HEK293 (cell line): ENCODE results near the gene CFAP58.

Experiments
- CTCF ChIA-PET: fragments of 350-600 bp; formaldehyde crosslinking; extraction: SDS; loops from one replicate; lab custom pipeline; 2021; ENCODE audit warnings: antibody characterized with exemption; lab: Yijun Ruan, JAX
- POLR2A ChIA-PET: fragments of 300-600 bp; formaldehyde crosslinking; extraction: SDS; loops from one replicate; lab custom pipeline; 2020; ENCODE audit warnings: antibody characterized with exemption, inconsistent platforms; lab: Yijun Ruan, JAX
- H3K27ac ChIP-seq: fragments of 200-500 bp; sonication (Bioruptor generic); 2 replicates; pipeline ENCODE4 v1.5.1; 2014; ENCODE audit warnings: low read depth, low read length, control low read depth, inconsistent platforms; ENCODE audit errors: extremely low read depth
- H3K36me3 ChIP-seq, 2 experiments: fragments of 200-500 bp in 1 of 2; sonication (Bioruptor generic) in 1 of 2; 1 replicate in 1 of 2; 2 replicates in 1 of 2; pipeline ENCODE4 v1.5.1; 2014 to 2017; ENCODE audit warnings: inconsistent platforms in 2 of 2, low read length in 2 of 2; ENCODE audit not compliant: control insufficient read depth in 2 of 2, insufficient read depth in 1 of 2
- H3K4me1 ChIP-seq: fragments of 200-500 bp; sonication (Bioruptor generic); 2 replicates; pipeline ENCODE4 v1.5.1; 2014; ENCODE audit warnings: mild to moderate bottlenecking, low read length, inconsistent platforms; ENCODE audit not compliant: control insufficient read depth, insufficient read depth
- H3K4me3 ChIP-seq: 2 replicates; pipeline ENCODE4 v1.5.1; 2011; ENCODE audit warnings: low read depth, mild to moderate bottlenecking, control low read depth, low read length, moderate library complexity
- H3K9me3 ChIP-seq: fragments of 200-500 bp; sonication (Bioruptor generic); 2 replicates; pipeline ENCODE4 v1.5.1; 2014; ENCODE audit warnings: low read depth, low read length, inconsistent platforms; ENCODE audit not compliant: control insufficient read depth, insufficient read depth
- GLI4 ChIP-seq: fragments of 450-650 bp; formaldehyde crosslinking; IDR thresholded peaks from 2 replicates; pipeline ENCODE4 v1.5.1; 2016; ENCODE audit warnings: missing biosample characterization, missing genetic modification characterization
- KLF10 ChIP-seq: fragments of 450-650 bp; IDR thresholded peaks from 2 replicates; pipeline ENCODE4 v1.5.1; 2018; ENCODE audit warnings: missing biosample characterization, mild to moderate bottlenecking, missing genetic modification characterization
- PRDM1 ChIP-seq: fragments of 450-650 bp; formaldehyde crosslinking; IDR thresholded peaks from 2 replicates; pipeline ENCODE4; 2016; ENCODE audit warnings: missing biosample characterization, missing genetic modification characterization
- REPIN1 ChIP-seq: fragments of 450-650 bp; formaldehyde crosslinking; IDR thresholded peaks from 2 replicates; pipeline ENCODE4 v1.5.1; 2017; ENCODE audit warnings: missing biosample characterization, missing genetic modification characterization, low read depth
- SCRT1 ChIP-seq: fragments of 450-650 bp; formaldehyde crosslinking; IDR thresholded peaks from 2 replicates; pipeline ENCODE4 v1.5.1; 2016; ENCODE audit warnings: missing biosample characterization, missing genetic modification characterization, borderline replicate concordance
- SP7 ChIP-seq: fragments of 450-650 bp; formaldehyde crosslinking; IDR thresholded peaks from 2 replicates; pipeline ENCODE4 v1.5.1; 2016; ENCODE audit warnings: missing biosample characterization, missing genetic modification characterization
- WT1 ChIP-seq: fragments of 450-650 bp; formaldehyde crosslinking; IDR thresholded peaks from 2 replicates; pipeline ENCODE4 v1.5.1; 2016; ENCODE audit warnings: missing biosample characterization, missing genetic modification characterization
- YY2 ChIP-seq: fragments of 450-650 bp; formaldehyde crosslinking; IDR thresholded peaks from 2 replicates; pipeline ENCODE4 v1.5.1; 2016; ENCODE audit warnings: missing biosample characterization, missing genetic modification characterization
- ZBTB17 ChIP-seq: fragments of 450-650 bp; formaldehyde crosslinking; IDR thresholded peaks from 2 replicates; pipeline ENCODE4 v1.5.1; 2016; ENCODE audit warnings: missing biosample characterization, missing genetic modification characterization
- ZBTB21 ChIP-seq: fragments of 450-650 bp; formaldehyde crosslinking; IDR thresholded peaks from 2 replicates; pipeline ENCODE4 v1.5.1; 2017; ENCODE audit warnings: missing biosample characterization, missing genetic modification characterization
- ZFHX2 ChIP-seq: fragments of 450-650 bp; formaldehyde crosslinking; conservative IDR thresholded peaks from 2 replicates; pipeline ENCODE4 v1.5.1; 2016; ENCODE audit warnings: missing biosample characterization, missing genetic modification characterization
- ZIC2 ChIP-seq: fragments of 450-650 bp; formaldehyde crosslinking; IDR thresholded peaks from 2 replicates; pipeline ENCODE4 v1.5.1; 2016; ENCODE audit warnings: missing biosample characterization, missing genetic modification characterization
- ZNF132 ChIP-seq: fragments of 450-650 bp; formaldehyde crosslinking; IDR thresholded peaks from 2 replicates; pipeline ENCODE4 v1.5.1; 2017; ENCODE audit warnings: missing biosample characterization, missing genetic modification characterization, borderline replicate concordance
- ZNF157 ChIP-seq: fragments of 450-650 bp; formaldehyde crosslinking; IDR thresholded peaks from 2 replicates; pipeline ENCODE4 v1.5.1; 2016; ENCODE audit warnings: missing biosample characterization, missing genetic modification characterization
- ZNF19 ChIP-seq: fragments of 450-650 bp; formaldehyde crosslinking; IDR thresholded peaks from 2 replicates; pipeline ENCODE4; 2016; ENCODE audit warnings: missing biosample characterization, missing genetic modification characterization, low read depth
- ZNF23 ChIP-seq: fragments of 450-650 bp; formaldehyde crosslinking; IDR thresholded peaks from 2 replicates; pipeline ENCODE4 v1.5.1; 2016; ENCODE audit warnings: missing biosample characterization, missing genetic modification characterization, borderline replicate concordance
- ZNF266 ChIP-seq: fragments of 450-650 bp; formaldehyde crosslinking; IDR thresholded peaks from 2 replicates; pipeline ENCODE4 v1.5.1; 2016; ENCODE audit warnings: missing biosample characterization, missing genetic modification characterization, low read depth
- ZNF280D ChIP-seq: fragments of 450-650 bp; formaldehyde crosslinking; IDR thresholded peaks from 2 replicates; pipeline ENCODE4 v1.5.1; 2016; ENCODE audit warnings: missing biosample characterization, missing genetic modification characterization
- ZNF302 ChIP-seq: fragments of 450-650 bp; formaldehyde crosslinking; IDR thresholded peaks from 2 replicates; pipeline ENCODE4 v1.5.1; 2016; ENCODE audit warnings: missing biosample characterization, missing genetic modification characterization, low read depth
- ZNF354C ChIP-seq: fragments of 450-650 bp; formaldehyde crosslinking; IDR thresholded peaks from 2 replicates; pipeline ENCODE4 v1.5.1; 2016; ENCODE audit warnings: missing biosample characterization, missing genetic modification characterization, low read depth, borderline replicate concordance
- ZNF473 ChIP-seq: fragments of 450-650 bp; formaldehyde crosslinking; IDR thresholded peaks from 2 replicates; pipeline ENCODE4 v1.5.1; 2017; ENCODE audit warnings: missing biosample characterization, missing genetic modification characterization
- ZNF510 ChIP-seq: fragments of 450-650 bp; formaldehyde crosslinking; IDR thresholded peaks from 2 replicates; pipeline ENCODE4 v1.5.1; 2018; ENCODE audit warnings: mild to moderate bottlenecking, missing genetic modification characterization, missing biosample characterization; ENCODE audit not compliant: insufficient replicate concordance
- ZNF555 ChIP-seq: fragments of 450-650 bp; formaldehyde crosslinking; conservative IDR thresholded peaks from 2 replicates; pipeline ENCODE4 v1.5.1; 2017; ENCODE audit warnings: missing biosample characterization, mild to moderate bottlenecking, missing genetic modification characterization, inconsistent platforms
- ZNF600 ChIP-seq: fragments of 450-650 bp; formaldehyde crosslinking; IDR thresholded peaks from 2 replicates; pipeline ENCODE4 v1.5.1; 2016; ENCODE audit warnings: missing biosample characterization, missing genetic modification characterization
- ZNF654 ChIP-seq: fragments of 450-650 bp; formaldehyde crosslinking; IDR thresholded peaks from 2 replicates; pipeline ENCODE4 v1.5.1; 2016; ENCODE audit warnings: low read depth, missing biosample characterization, missing genetic modification characterization
- ZNF664 ChIP-seq: fragments of 450-650 bp; formaldehyde crosslinking; IDR thresholded peaks from 2 replicates; pipeline ENCODE4 v1.5.1; 2016; ENCODE audit warnings: missing biosample characterization, missing genetic modification characterization
- ZNF747 ChIP-seq: fragments of 450-650 bp; formaldehyde crosslinking; IDR thresholded peaks from 2 replicates; pipeline ENCODE4 v1.5.1; 2016; ENCODE audit warnings: missing biosample characterization, missing genetic modification characterization
- ZNF776 ChIP-seq: fragments of 450-650 bp; formaldehyde crosslinking; IDR thresholded peaks from 2 replicates; pipeline ENCODE4 v1.5.0; 2017; ENCODE audit warnings: missing biosample characterization, missing genetic modification characterization, borderline replicate concordance
- ZNF830 ChIP-seq: fragments of 450-650 bp; IDR thresholded peaks from 2 replicates; pipeline ENCODE4 v1.5.0; 2018; ENCODE audit warnings: missing biosample characterization, missing genetic modification characterization, low read depth, mild to moderate bottlenecking, moderate library complexity
- TF ChIP-seq, protein P1 (sequence below): fragments of 450-650 bp; formaldehyde crosslinking; IDR thresholded peaks from 2 replicates; pipeline ENCODE4 v1.5.1; 2016; ENCODE audit warnings: missing biosample characterization, missing genetic modification characterization
- TF ChIP-seq, protein P2 (sequence below): sonication (generic); formaldehyde crosslinking; IDR thresholded peaks from 2 replicates; pipeline ENCODE4 v1.8.1; 2022; ENCODE audit warnings: mild to moderate bottlenecking, moderate library complexity, missing genetic modification reagents

CFAP58 gene

DNA sequence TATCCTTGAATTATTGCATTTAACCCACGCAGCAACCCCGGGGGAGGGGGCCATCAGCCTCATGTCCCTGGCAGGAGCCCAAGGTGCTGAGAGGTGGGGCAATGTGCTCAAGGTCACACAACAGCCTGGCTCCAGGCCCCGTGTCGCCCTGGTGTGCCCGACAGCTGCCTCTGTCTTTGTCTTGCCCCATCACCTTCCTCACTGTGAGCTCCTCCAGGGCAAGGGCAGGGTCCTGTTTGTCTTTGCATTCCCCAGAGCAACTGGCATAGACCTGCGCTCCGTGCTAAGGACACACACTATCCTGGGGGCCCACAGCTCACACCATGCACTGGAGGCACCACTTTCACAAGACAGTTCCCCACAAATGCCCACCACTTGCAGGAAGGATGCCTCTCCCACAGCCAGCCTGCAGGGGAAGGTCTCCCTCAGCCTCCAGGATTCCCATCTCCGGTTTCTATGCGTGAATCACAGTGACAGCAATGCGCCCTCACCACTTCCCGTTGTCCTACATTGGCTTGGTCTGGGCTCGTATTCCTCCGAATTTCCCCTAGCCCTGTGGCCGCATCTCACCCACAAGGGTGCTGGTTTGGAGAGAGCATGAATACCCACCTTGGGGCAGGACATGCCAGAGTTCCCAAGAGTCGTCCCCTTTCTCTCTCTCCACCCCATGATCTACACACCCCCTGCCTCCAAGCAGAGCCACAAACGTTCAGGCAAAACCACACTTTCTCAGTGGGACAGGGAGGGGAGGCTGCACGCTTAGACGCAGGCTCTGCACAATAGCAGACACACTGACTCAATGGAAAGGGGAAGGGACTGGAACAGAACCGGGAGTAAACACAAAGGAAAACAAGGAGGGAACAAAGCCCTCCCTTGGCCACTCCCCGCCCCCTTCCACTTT is 25.6 kb upstream of the CFAP58 start:
- Histone ChIP-seq H3K27ac (peak overlapping the region; percentile 55; the same call in 1 of the 2 replicates), H3K4me1 (peaks cover 40% of the 10 kb centered on the region), H3K9me3 (no peaks in the 10 kb centered on the region), H3K36me3 (no peaks in the 10 kb centered on the region), H3K4me3 (no peak overlapping the region)
- TF ChIP-seq ZNF266 (tag by site-specific recombination) (no peak), ZNF473 (tag by site-specific recombination) (no peak), ZBTB21 (tag by site-specific recombination) (no peak), ZIC2 (tag by site-specific recombination) (0 out of 2 replicates have a peak, but pooled peaks have one; percentile 30), ZNF132 (tag by site-specific recombination) (no peak), PRDM1 (tag by site-specific recombination) (peak; percentile 50; the same call in 1 of the 2 replicates), GLI4 (tag by site-specific recombination) (no peak), ZNF776 (tag by site-specific recombination) (no peak), ZFHX2 (peak; percentile 52), ZNF354C (tag by site-specific recombination) (no peak), ZNF157 (tag by site-specific recombination) (no peak), ZNF830 (tag by site-specific recombination) (no peak), ZNF600 (tag by site-specific recombination) (peak; percentile 36), WT1 (tag by site-specific recombination) (0 out of 2 replicates have a peak, but pooled peaks have one; percentile 18), KLF10 (tag by site-specific recombination) (no peak)
- TF ChIP-seq, protein P1, sequence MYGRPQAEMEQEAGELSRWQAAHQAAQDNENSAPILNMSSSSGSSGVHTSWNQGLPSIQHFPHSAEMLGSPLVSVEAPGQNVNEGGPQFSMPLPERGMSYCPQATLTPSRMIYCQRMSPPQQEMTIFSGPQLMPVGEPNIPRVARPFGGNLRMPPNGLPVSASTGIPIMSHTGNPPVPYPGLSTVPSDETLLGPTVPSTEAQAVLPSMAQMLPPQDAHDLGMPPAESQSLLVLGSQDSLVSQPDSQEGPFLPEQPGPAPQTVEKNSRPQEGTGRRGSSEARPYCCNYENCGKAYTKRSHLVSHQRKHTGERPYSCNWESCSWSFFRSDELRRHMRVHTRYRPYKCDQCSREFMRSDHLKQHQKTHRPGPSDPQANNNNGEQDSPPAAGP (tag by site-specific recombination): peak; percentile 57
- TF ChIP-seq, protein P2, sequence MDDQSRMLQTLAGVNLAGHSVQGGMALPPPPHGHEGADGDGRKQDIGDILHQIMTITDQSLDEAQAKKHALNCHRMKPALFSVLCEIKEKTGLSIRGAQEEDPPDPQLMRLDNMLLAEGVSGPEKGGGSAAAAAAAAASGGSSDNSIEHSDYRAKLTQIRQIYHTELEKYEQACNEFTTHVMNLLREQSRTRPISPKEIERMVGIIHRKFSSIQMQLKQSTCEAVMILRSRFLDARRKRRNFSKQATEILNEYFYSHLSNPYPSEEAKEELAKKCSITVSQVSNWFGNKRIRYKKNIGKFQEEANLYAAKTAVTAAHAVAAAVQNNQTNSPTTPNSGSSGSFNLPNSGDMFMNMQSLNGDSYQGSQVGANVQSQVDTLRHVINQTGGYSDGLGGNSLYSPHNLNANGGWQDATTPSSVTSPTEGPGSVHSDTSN (CRISPR knock-in tag): no peak
- POLR2A ChIA-PET: interaction anchor here (1.5 kb wide), 1 partner anchor 10 kb away, joined by 4 read pairs; the partner anchor contains the start of gene ITPRIP
- CTCF ChIA-PET: interaction anchor here (1.0 to 2.5 kb wide), 2 partner anchors 22 to 37 kb away, joined by 4 to 13 read pairs; no protein-coding TSS in a partner anchor

DNA sequence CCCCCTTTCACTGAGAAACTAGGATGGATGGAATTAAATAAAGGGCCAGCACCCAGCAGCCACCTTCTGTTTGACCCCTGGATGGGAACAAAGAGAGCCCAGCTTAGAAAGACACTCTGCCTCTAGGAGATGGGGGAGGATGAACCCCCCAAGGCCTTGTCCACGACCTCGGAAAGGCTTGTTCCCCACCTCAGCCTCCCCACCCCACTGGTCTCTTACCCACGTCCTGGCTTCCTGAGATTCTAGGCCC is 25.1 kb upstream of the CFAP58 start:
- no peaks in the 10 kb centered on the region for H3K36me3 ChIP-seq
- no peaks in the 10 kb centered on the region for H3K9me3 ChIP-seq
- no peak overlapping the region for H3K4me3 ChIP-seq
- ChIA-PET CTCF (interaction anchor here (1.0 to 2.5 kb wide), 2 partner anchors 22 to 37 kb away, joined by 4 to 13 read pairs; no protein-coding TSS in a partner anchor), POLR2A (no interaction called here)
- H3K4me1 ChIP-seq: peaks cover 40% of the 10 kb centered on the region
- peak overlapping the region; percentile 55; the same call in 1 of the 2 replicates for H3K27ac ChIP-seq
- TF ChIP-seq ZNF19: no peak
- no peak for TF ChIP-seq ZNF510
- TF ChIP-seq SP7 (tag by site-specific recombination): no peak
- TF ChIP-seq ZNF23 (tag by site-specific recombination): no peak
- TF ChIP-seq YY2 (tag by site-specific recombination): no peak
- TF ChIP-seq ZNF747: no peak
- TF ChIP-seq SCRT1 (tag by site-specific recombination): no peak
- TF ChIP-seq ZNF555 (tag by site-specific recombination): no peak
- TF ChIP-seq ZNF280D (tag by site-specific recombination): no peak
- no peak for TF ChIP-seq REPIN1 (tag by site-specific recombination)
- TF ChIP-seq ZNF654 (tag by site-specific recombination): no peak
- no peak for TF ChIP-seq ZFHX2
- no peak for TF ChIP-seq ZBTB17 (tag by site-specific recombination)
- TF ChIP-seq ZNF302 (tag by site-specific recombination): no peak
- TF ChIP-seq ZNF664: no peak
